ENCODE results near the gene NELL1. TPM values are rescaled to one million over a fixed set of nuclear protein-coding genes. Genes with fewer than 3 reads are reported as not detected.
"Not testable (repeated sequence)": the region's sequence is repeated elsewhere in the genome, so short reads cannot be mapped to it uniquely, and the experiment has no call there.

Gene NELL1
- total RNA-seq, 1 experiment from 2014 or later: 0.19 TPM

- no peak overlapping the region for H3K4me3 ChIP-seq (ENCODE audit: low read length)
- H2AFZ ChIP-seq (ENCODE audit: low read length): no peak overlapping the region
- no peak overlapping the region for H3K27ac ChIP-seq (ENCODE audit: low read length)
- H3K4me2 ChIP-seq (ENCODE audit: low read depth, low read length, poor library complexity, severe bottlenecking): no peak overlapping the region
- H3K9me2 ChIP-seq (replicated peaks; ENCODE audit: insufficient read depth, low read length): no peaks in the 10 kb centered on the region
- H3K36me3 ChIP-seq (ENCODE audit: insufficient read depth, low read length): no peaks in the 10 kb centered on the region
- no peak for DNase-seq
- no peaks in the 10 kb centered on the region for H3K9me3 ChIP-seq (ENCODE audit: low read length)
- no peaks in the 10 kb centered on the region for H3K4me1 ChIP-seq (ENCODE audit: low read length)
- no peaks in the 10 kb centered on the region for H3K79me2 ChIP-seq (ENCODE audit: low read length)
- H4K20me1 ChIP-seq (ENCODE audit: insufficient read depth, low read depth, low read length): no peaks in the 10 kb centered on the region
- no peaks in the 10 kb centered on the region for H3K27me3 ChIP-seq (ENCODE audit: low read length)
- no peak overlapping the region for H3K9ac ChIP-seq (ENCODE audit: low read length)
These were observed 169.8 kb downstream of the NELL1 start for GRCh38 chr11:20839231-20839630.

- Histone ChIP-seq H3K79me2 (ENCODE audit: low read length) (no peaks in the 10 kb centered on the region), H2AFZ (ENCODE audit: low read length) (no peak overlapping the region), H3K4me3 (ENCODE audit: low read length) (no peak overlapping the region), H3K4me2 (ENCODE audit: low read depth, low read length, poor library complexity, severe bottlenecking) (no peak overlapping the region), H3K4me1 (ENCODE audit: low read length) (no peaks in the 10 kb centered on the region), H3K9ac (ENCODE audit: low read length) (no peak overlapping the region), H3K36me3 (ENCODE audit: insufficient read depth, low read length) (no peaks in the 10 kb centered on the region), H3K27me3 (ENCODE audit: low read length) (no peaks in the 10 kb centered on the region), H3K27ac (ENCODE audit: low read length) (no peak overlapping the region), H3K9me2 (replicated peaks; ENCODE audit: insufficient read depth, low read length) (no peaks in the 10 kb centered on the region), H3K9me3 (ENCODE audit: low read length) (no peaks in the 10 kb centered on the region), H4K20me1 (ENCODE audit: insufficient read depth, low read depth, low read length) (no peaks in the 10 kb centered on the region)
- DNase-seq: no peak
These were observed 171.0 kb downstream of the NELL1 start for GRCh38 chr11:20840341-20840740.

DNA sequence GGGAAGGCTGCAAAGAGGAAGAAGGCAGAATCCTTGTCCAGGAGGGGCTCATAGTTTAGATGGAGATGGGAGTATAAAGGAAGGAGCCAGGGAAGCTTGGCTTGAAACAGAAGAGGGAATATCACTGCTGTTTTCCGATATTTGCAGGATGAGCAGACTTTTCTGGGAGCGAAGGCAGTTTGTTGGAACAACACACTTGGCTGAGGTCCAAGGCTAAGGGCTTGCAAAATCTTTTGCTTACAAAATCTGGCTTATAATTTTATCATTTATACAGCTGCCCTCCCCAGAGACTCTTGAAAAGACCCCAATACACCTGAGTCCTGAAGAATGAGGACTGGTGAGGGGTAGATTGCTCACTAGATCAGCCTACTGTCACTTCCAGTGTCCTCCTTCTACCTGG lies 174.8 kb downstream of the NELL1 start:
- Histone ChIP-seq H3K27ac (ENCODE audit: low read length) (no peak overlapping the region), H3K4me2 (ENCODE audit: low read depth, low read length, poor library complexity, severe bottlenecking) (no peak overlapping the region), H4K20me1 (ENCODE audit: insufficient read depth, low read depth, low read length) (no peaks in the 10 kb centered on the region), H3K9me3 (ENCODE audit: low read length) (no peaks in the 10 kb centered on the region), H3K36me3 (ENCODE audit: insufficient read depth, low read length) (no peaks in the 10 kb centered on the region), H3K9ac (ENCODE audit: low read length) (no peak overlapping the region), H3K79me2 (ENCODE audit: low read length) (no peaks in the 10 kb centered on the region), H2AFZ (ENCODE audit: low read length) (no peak overlapping the region), H3K4me3 (ENCODE audit: low read length) (no peak overlapping the region), H3K27me3 (ENCODE audit: low read length) (no peaks in the 10 kb centered on the region), H3K4me1 (ENCODE audit: low read length) (no peaks in the 10 kb centered on the region), H3K9me2 (replicated peaks; ENCODE audit: insufficient read depth, low read length) (0 out of 2 replicates have a peak, but pooled peaks cover 3% of the 10 kb centered on the region)
- no peak for DNase-seq

DNA sequence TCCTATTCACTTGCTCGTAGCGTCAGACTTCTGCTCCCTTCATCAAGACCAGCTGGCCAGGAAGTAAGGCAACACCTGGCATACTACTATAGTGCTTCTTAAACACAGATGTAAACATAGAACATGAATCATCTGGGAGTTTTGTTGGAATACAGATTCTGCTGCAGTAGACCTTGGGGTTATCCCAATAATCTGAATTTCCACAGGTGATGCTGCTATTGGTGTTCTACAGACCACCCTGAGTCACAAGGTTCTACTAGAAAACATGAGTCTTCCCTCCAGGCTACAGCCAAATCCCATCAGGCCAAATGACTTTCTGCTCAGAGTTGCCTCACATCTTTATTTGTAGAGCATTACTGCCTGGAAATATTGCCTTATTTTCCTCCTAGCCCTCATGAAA lies 175.2 kb downstream of the NELL1 start:
- Histone ChIP-seq H3K4me1 (ENCODE audit: low read length) (no peaks in the 10 kb centered on the region), H3K27me3 (ENCODE audit: low read length) (no peaks in the 10 kb centered on the region), H3K27ac (ENCODE audit: low read length) (no peak overlapping the region), H3K9me3 (ENCODE audit: low read length) (no peaks in the 10 kb centered on the region), H3K36me3 (ENCODE audit: insufficient read depth, low read length) (no peaks in the 10 kb centered on the region), H3K9me2 (replicated peaks; ENCODE audit: insufficient read depth, low read length) (0 out of 2 replicates have a peak, but pooled peaks cover 3% of the 10 kb centered on the region), H3K9ac (ENCODE audit: low read length) (no peak overlapping the region), H2AFZ (ENCODE audit: low read length) (no peak overlapping the region), H4K20me1 (ENCODE audit: insufficient read depth, low read depth, low read length) (no peaks in the 10 kb centered on the region), H3K4me3 (ENCODE audit: low read length) (no peak overlapping the region), H3K79me2 (ENCODE audit: low read length) (no peaks in the 10 kb centered on the region), H3K4me2 (ENCODE audit: low read depth, low read length, poor library complexity, severe bottlenecking) (no peak overlapping the region)
- DNase-seq: no peak

DNA sequence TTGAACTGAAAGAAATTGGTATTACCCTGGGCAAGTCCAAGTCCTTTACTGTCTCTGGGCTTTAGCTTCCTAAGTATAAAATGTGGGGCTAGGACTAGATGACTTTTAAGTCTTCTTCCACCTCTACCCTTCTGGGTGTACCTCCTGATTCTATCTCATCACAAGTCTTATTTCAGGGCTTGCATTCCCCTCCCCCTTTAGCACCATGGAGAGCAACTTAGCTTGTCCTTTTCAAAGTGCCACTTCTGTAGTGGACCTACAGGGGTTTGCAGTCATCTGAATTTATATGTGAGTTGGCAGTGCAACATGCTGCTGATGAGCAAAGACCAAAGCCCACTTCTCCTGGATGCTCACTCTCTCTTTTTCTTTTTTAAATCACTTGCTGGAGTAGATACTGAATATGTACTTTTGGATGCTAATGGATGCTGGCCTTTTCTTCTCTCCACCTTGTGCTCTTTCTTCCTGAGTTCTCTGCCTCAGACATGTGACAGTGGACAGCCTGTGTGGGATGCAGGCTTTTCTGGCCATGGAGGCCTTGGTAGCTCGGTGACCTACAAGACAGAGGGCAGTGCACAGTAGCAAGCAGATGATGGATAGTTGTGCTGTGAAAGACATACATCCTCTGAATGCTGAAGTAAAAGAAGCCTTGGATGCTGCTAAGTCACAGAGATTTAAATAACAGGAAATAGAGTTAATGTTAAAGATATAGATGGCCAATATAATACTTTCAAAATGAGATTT lies 185.0 kb downstream of the NELL1 start:
- Histone ChIP-seq H3K9ac (ENCODE audit: low read length) (no peak overlapping the region), H3K4me1 (ENCODE audit: low read length) (no peaks in the 10 kb centered on the region), H3K27me3 (ENCODE audit: low read length) (no peaks in the 10 kb centered on the region), H3K9me3 (ENCODE audit: low read length) (no peaks in the 10 kb centered on the region), H3K4me3 (ENCODE audit: low read length) (no peak overlapping the region), H3K79me2 (ENCODE audit: low read length) (no peaks in the 10 kb centered on the region), H3K4me2 (ENCODE audit: low read depth, low read length, poor library complexity, severe bottlenecking) (no peak overlapping the region), H3K9me2 (replicated peaks; ENCODE audit: insufficient read depth, low read length) (no peaks in the 10 kb centered on the region), H3K36me3 (ENCODE audit: insufficient read depth, low read length) (no peaks in the 10 kb centered on the region), H3K27ac (ENCODE audit: low read length) (no peak overlapping the region), H2AFZ (ENCODE audit: low read length) (no peak overlapping the region), H4K20me1 (ENCODE audit: insufficient read depth, low read depth, low read length) (no peaks in the 10 kb centered on the region)
- no peak for DNase-seq

GRCh38 chr11:20861322-20861721 lies 191.9 kb downstream of the NELL1 start:
- H2AFZ ChIP-seq (ENCODE audit: low read length): no peak overlapping the region
- H3K4me3 ChIP-seq (ENCODE audit: low read length): no peak overlapping the region
- H3K9me3 ChIP-seq (ENCODE audit: low read length): no peaks in the 10 kb centered on the region
- H3K27ac ChIP-seq (ENCODE audit: low read length): no peak overlapping the region
- H3K4me1 ChIP-seq (ENCODE audit: low read length): no peaks in the 10 kb centered on the region
- H3K4me2 ChIP-seq (ENCODE audit: low read depth, low read length, poor library complexity, severe bottlenecking): no peak overlapping the region
- no peaks in the 10 kb centered on the region for H3K27me3 ChIP-seq (ENCODE audit: low read length)
- no peak overlapping the region for H3K9ac ChIP-seq (ENCODE audit: low read length)
- no peaks in the 10 kb centered on the region for H3K9me2 ChIP-seq (replicated peaks; ENCODE audit: insufficient read depth, low read length)
- H4K20me1 ChIP-seq (ENCODE audit: insufficient read depth, low read depth, low read length): no peaks in the 10 kb centered on the region
- no peaks in the 10 kb centered on the region for H3K36me3 ChIP-seq (ENCODE audit: insufficient read depth, low read length)
- no peaks in the 10 kb centered on the region for H3K79me2 ChIP-seq (ENCODE audit: low read length)
- DNase-seq: no peak

GRCh38 chr11:20862263-20862662 lies 192.9 kb downstream of the NELL1 start:
- H3K9me3 ChIP-seq (ENCODE audit: low read length); H4K20me1 ChIP-seq (ENCODE audit: insufficient read depth, low read depth, low read length); H3K79me2 ChIP-seq (ENCODE audit: low read length); DNase-seq; H3K4me1 ChIP-seq (ENCODE audit: low read length); H3K27me3 ChIP-seq (ENCODE audit: low read length); H3K36me3 ChIP-seq (ENCODE audit: insufficient read depth, low read length); H2AFZ ChIP-seq (ENCODE audit: low read length); H3K4me3 ChIP-seq (ENCODE audit: low read length); H3K4me2 ChIP-seq (ENCODE audit: low read depth, low read length, poor library complexity, severe bottlenecking); H3K9ac ChIP-seq (ENCODE audit: low read length); H3K27ac ChIP-seq (ENCODE audit: low read length); H3K9me2 ChIP-seq (replicated peaks; ENCODE audit: insufficient read depth, low read length): not testable (repeated sequence)

GRCh38 chr11:20864628-20865027 lies 195.2 kb downstream of the NELL1 start:
- H2AFZ ChIP-seq (ENCODE audit: low read length): no peak overlapping the region
- no peak overlapping the region for H3K27ac ChIP-seq (ENCODE audit: low read length)
- no peaks in the 10 kb centered on the region for H3K36me3 ChIP-seq (ENCODE audit: insufficient read depth, low read length)
- H3K4me3 ChIP-seq (ENCODE audit: low read length): no peak overlapping the region
- H3K27me3 ChIP-seq (ENCODE audit: low read length): no peaks in the 10 kb centered on the region; the same call in 1 of the 2 replicates
- no peak overlapping the region for H3K4me2 ChIP-seq (ENCODE audit: low read depth, low read length, poor library complexity, severe bottlenecking)
- H3K9me2 ChIP-seq (replicated peaks; ENCODE audit: insufficient read depth, low read length): no peaks in the 10 kb centered on the region
- H3K9me3 ChIP-seq (ENCODE audit: low read length): no peaks in the 10 kb centered on the region
- no peak for DNase-seq
- no peak overlapping the region for H3K9ac ChIP-seq (ENCODE audit: low read length)
- H4K20me1 ChIP-seq (ENCODE audit: insufficient read depth, low read depth, low read length): no peaks in the 10 kb centered on the region
- H3K79me2 ChIP-seq (ENCODE audit: low read length): no peaks in the 10 kb centered on the region
- no peaks in the 10 kb centered on the region for H3K4me1 ChIP-seq (ENCODE audit: low read length)

Measured in Karpas-422 (cell line).